Measurements from ENCODE around the gene PEPD.
A peak's percentile ranks its signal among the peaks of the same experiment; 100 is the strongest.

PEPD gene

DNA sequence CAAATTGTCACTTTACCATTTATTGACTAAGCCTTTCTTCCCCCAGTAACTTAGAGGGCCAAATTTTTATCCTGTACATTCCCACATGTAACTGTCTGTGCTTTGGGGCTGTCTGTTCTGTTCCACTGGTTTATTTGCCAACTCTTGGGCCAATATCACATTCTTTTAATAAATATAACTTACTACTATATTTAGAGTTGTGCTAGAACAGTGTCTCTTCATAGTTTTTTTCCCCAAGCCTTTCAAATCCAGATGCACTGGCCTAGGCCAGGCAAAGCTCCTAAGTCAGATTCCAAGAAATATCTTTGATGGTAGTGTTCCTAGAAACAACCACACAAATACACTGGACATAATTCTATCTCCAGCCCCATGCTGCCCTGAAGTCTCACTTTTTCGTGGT lies 164.0 kb downstream of the PEPD start:
- no peak for DNase-seq (ENCODE audit: low read depth)

DNA sequence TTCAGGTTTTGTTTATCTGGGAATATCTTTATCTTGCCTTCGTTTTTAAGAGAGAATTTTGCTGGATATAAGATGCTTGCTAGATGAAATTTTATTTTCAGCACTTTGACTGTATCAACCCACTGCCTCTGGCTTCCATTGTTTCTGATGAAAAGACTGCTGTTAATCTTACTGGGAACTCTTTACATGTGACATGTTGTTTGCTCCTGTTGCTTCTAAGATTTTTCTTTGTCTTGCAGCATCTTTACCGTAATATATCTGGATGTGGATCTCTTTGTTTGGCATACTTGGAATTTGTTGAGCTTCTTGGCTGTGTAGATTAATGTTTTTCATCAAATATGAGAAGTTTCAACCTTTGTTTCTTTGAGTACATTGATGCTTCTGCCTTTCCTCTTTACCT lies 166.1 kb downstream of the PEPD start:
- no peak for DNase-seq (ENCODE audit: low read depth)

DNA sequence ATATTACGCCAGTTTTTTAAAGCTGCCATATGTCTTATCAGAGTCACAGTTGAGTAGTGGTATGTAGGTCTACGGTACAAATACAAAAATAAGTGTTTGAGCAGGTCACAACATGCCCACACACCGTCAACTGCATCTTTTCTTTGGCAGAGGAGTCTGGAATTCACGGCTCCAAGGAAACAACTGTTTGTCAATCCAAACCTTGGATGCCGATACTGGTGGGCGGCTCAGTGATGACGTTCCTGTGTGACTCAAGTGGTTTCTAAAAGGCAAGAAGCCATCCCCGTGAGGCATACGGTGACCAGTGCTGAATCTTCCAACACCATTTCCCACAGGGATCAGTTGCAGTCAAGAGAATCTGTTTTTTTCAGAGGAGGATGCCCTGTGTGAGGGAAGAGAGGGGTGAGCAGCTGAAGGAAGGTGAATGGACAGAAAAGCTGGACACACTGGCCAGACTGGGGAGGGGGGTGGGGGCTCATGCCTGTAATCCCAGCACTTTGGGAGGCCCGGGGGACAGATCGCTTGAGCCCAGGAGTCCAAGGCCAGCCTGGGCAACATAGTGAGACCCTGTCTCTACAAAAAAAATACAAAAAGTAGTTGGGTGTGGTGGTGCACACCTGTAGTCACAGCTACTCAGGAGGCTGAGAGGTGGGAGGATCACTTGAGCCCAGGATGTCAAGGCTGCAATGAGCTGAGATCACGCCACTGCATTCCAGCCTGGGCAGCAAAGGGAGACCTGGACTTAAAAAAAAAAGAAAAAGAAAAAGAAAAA lies 170.9 kb downstream of the PEPD start:
- DNase-seq (ENCODE audit: low read depth) = no peak

DNA sequence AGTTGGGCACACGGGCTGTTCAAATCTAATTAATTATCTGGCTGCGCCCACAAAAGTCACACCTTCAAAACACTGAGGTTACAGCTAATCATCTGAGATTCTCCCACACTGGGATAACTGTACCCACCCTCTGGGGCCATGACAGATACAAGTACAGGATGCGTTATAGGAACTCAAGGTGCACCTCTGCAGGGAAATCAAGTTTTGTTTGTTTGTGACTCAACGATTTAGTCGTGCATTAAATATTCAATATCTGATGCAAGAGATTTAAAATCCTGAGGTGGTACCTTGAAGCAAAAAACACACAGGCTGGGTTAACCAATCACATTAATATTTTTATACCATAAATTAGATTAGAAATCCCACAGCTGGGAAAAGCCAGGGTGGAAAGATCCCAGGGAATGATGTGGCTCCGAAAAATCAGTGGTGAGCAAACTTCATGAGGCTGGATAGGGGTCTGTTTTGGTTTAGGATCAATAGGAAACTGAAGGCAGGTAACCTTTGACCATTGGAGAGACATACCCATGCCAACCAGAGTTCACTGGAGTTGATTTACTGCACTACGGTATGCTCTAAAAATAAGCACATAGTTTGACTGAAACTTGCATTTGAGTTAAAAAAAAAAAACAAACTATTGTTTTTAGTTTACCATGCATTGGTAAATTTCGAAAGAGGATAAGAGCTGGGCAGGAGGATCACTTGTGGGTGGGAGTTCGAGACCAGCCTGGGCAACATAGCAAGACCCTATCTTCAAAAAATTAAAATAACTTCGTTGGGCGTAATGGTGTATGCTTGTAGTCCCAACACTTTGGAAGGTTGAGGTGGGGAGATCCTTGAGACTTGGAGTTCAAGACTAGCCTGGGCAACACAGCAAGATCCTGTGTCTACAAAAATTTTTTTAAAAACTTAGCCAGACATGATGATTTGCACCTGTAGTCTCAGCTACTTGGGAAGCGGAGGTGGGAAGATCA lies 172.0 kb downstream of the PEPD start:
- no peak for DNase-seq (ENCODE audit: low read depth)

DNA sequence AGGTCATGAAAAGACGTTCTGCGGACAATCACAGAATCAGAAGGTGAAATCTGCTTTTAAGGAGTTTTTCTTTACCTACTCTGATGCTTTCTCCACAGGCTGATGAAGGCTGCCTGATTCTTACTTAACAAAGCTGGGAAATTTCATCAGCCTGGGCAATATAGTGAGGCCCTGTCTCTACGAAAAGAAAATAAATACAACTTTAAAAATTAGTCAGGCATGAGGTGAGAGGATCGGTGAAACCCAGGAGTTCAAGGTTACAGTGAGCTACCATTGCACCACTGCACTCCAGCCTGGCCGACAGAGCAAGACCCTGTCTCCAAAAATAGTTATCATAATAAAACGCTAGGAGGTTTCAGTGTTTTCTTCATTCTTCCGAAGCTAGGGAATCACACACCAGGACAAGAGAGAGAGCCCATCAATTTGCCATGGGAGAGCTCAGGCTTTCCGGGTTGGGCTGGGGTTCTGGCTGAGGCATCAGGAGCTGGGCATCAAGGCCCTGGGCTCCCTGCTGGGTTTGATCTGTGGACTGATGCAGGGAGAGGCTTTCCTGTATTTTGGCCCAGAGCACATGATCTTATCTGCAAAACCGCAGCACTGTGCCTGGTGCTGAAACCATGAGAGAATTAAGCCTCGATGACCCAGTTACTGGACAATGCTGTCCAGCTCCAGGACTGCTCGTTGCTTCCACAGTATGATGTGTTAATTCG lies 173.1 kb downstream of the PEPD start:
- peak; percentile 69 for DNase-seq (ENCODE audit: low read depth)

DNA sequence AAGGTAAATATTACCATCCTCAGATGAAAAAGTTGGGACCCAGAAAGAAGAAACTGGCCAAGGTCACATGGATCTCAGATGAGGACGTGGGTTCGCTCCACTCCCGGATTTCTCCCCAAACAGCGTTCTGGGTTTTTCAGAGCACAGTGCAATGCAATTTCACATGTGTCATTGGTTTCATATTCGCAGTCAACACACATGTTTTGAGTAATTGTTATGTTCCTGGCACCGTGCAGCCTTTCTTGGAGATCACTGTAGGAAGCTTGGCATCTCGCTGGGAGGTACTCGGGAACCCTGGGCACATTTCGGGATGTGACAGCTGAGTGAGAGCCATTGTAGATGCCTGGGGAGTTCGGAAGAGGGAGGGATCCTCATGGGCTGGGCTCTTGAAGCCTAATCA lies 174.3 kb downstream of the PEPD start:
- DNase-seq (ENCODE audit: low read depth) = no peak

DNA sequence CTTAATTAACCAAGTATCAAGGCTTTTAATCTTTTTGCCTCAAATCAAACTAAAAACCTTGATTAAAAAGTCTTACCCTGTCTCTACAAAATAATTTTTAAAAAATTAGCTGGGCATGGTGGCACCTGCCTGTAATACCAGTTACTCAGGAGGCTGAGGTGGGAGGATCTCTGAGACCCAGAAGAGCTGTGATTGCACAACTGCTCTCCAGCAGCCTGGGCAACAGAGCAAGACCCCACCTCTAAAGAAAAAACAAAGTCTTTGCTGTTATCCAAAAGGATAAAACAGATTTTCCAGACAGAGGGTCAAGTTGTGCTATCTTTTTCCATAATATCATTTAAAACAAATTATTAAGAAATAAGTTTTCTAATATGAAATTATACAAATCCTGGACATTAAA lies 174.9 kb downstream of the PEPD start:
- no peak for DNase-seq (ENCODE audit: low read depth)

DNA sequence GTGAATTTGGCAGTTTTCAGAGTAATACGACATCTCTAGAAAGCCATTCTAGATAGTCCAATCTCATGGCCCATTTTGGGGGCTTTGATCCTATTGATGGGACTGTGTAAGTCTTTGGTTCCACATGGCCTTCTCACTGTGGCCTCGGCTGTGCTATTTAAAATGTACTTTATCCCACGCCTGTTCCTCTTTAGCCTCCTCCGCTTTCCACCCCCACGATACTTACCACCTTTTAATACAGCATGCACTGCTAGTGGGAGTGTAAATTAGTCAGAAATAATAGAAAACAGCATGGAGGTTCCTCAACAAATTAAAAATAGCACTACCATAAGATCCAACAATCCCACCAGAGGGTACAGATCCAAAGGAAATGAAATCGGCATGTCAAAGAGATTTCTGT lies 176.4 kb downstream of the PEPD start:
- DNase-seq (ENCODE audit: low read depth) = no peak

DNA sequence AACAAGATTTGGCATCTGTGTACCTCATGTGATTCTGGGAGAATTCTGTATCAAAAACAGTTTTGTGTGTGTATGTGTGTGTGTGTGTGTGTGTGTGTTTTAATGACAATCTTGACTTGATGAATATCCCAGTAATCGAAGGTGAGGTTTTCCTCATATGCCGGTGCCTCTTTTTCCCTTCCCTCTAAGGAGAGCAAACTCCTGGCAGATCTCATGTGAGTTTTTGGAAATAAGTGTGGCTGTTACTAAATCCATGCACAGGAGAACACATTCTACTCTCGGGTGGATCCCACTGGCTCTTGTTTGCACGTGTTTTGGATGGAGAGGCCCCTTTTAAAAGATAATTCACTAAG lies 177.0 kb downstream of the PEPD start:
- DNase-seq (ENCODE audit: low read depth) = no peak

DNA sequence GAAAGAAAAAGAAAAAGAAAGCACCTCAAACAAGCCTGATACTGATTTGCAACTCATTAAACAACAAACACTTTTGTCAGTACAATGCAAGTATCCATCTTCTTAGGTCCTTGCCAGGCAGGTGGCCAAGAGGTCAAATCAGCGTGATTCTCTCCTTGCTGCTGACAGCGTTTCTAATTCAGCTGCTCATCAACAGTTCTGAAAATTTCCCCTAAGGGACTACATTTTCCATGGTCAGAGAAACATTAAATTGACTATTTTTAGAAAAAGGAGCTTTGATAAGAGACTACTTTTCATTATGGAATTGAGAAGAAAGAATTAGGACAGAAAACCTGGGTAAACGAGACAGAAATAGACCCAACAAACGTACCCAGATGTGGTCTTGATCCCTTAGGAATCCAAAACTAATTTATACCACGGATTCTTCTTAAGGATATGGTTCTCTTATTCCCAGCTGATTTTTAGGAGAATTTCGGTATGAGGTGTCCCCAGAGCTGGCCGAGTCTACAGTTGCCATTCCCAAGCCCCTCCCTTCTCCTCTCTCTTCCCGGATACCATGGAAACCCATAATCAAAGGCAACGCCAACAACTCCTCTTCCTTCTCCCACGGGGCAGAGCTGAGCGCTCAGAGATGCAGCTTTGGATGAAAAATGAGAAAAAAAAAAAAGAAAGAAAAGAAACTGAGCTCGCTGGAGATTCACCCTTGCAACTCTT lies 177.6 kb downstream of the PEPD start:
- no peak for DNase-seq (ENCODE audit: low read depth)

DNA sequence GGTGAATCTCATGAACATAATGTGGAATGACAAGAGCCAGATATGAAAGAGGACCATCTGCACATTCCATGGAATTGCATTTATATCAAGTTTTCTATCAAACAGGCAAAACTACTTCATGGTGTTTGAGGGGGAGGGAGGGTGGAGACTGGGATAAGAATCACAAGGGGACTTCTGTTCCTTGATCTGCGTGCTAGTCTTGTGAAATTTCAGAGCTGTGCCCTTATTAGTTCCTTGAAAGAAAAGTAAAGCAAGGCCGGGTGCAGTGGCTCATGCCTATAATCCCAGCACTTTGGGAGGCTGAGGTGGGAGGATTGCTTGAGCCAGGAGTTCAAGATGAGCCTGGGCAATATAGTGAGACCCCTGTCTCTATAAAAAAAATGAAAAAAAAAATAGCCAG lies 178.3 kb downstream of the PEPD start:
- DNase-seq (ENCODE audit: low read depth) = no peak

DNA sequence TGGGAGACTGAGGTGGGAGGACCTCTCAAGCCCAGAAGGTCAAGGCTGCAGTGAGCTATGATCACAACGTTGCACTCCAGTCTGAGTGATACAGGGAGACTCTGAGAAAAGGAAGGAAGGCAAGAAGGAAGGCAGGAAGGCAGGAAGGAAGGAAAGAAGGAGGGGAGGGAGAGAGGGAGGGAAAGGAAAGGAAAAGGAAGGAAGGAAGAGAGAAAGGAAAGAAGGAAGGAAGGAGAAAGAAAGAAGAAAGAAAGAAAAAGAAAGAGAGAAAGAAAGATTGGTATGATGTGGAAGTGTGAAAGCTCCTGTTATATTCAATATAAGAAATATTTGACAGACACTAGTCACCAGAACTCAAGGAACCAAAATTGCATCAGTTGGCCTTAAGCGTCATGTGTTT lies 180.6 kb downstream of the PEPD start:
- DNase-seq (ENCODE audit: low read depth) = no peak

DNA sequence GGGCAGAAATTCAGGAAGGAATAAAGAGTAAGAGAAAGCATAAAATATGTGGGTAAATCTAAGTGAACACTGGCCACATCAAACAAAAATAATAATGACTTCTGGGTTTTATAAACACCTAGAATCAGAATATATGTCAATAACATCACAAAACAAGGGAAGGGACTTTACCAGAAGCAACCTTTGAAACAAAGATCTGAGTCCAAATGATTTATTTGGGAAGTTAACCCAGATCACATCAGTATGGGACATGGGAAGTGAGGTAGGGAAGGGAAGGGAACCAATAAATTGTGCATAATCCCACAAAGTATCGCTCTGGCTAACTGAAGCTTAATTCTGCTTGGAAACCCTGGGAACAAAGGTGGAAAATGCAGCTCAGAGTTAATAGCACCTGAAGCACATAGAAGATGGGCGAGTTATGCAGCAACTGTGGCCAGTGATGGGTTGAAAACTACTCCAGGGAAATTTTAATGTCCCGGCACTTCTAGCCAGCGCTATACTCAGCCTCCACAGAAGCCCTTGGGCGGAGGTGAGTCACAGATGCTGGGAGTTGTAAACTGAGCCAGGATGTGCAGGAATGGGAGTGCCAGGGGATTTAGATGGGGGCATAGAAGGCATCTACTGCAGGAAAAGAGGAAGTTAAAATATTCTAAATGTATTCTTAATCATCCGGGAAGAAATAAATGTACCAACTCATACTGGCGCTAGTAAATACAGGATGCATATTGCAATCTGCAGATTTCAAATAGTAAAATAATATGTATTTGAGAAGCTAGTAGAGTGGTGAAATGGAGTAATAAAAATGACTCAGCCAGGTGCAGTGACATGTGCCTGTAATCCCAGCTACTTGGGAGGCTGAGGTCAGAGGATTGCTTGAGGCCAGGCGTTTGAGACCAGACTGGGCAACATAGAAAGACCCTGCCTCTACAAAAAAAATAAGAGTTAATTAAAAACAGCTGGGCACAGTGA lies 182.3 kb downstream of the PEPD start:
- DNase-seq (ENCODE audit: low read depth) = no peak

Measured in amniotic epithelial cell (primary cell).